Right cardiac atrium (tissue), 5 donors: ENCODE data around the gene NONO. TPM values are rescaled to one million over a fixed set of nuclear protein-coding genes. Genes with fewer than 3 reads are reported as not detected.

Source experiments
- ATAC-seq, 2 donors: fragments of 200-7000 bp; cut with Tn5 transposase; one replicate each; pipeline versions ENCODE4 v1.8.0 to v1.9.1; 2020; ENCODE audit warnings: moderate library complexity in 2 of 2, mild to moderate bottlenecking in 1 of 2
- DNase-seq, 3 donors: peaks; one replicate each; pipeline ENCODE4 v3.0.0-alpha.2; 2020
- H3K27ac ChIP-seq: one replicate; pipeline ENCODE4 v1.5.1; 2013; ENCODE audit warnings: mild to moderate bottlenecking, low read length, control low read depth, moderate library complexity
- H3K27me3 ChIP-seq: one replicate; pipeline ENCODE4 v1.6.1; 2013; ENCODE audit not compliant: control insufficient read depth, insufficient read depth
- H3K4me1 ChIP-seq: one replicate; pipeline ENCODE4 v1.6.1; 2013; ENCODE audit warnings: low read length; ENCODE audit not compliant: control insufficient read depth, insufficient read depth
- H3K4me3 ChIP-seq: one replicate; pipeline ENCODE4 v1.5.1; 2013; ENCODE audit warnings: low read length, control low read depth
- H3K9me3 ChIP-seq: one replicate; pipeline ENCODE4 v1.6.1; 2013; ENCODE audit warnings: low read length; ENCODE audit not compliant: control insufficient read depth
- WGBS: extraction: QIAGEN DNeasy Blood & Tissue Kit; methylation state at CpG from one replicate; pipeline ENCODE4 v1.1.7; 2013; 5-methylcytosine and 5-hydroxymethylcytosine counted together
- intact Hi-C, 4 donors: fragments of 100-400 bp; cut with DNase I; formaldehyde crosslinking; loops; one replicate each; pipeline versions ENCODE4 v1.11.0 to v1.14.0; 2022 to 2023
- long read RNA-seq, 4 donors: library from polyadenylated mRNA; unstranded; transcript quantifications; one replicate each; pipeline ENCODE4 v2.0.0, GENCODE V29; 2020 to 2021
- polyA plus RNA-seq: library from polyadenylated mRNA; stranded (reverse); fragments of 200-250 nt; gene quantifications from one replicate; pipeline ENCODE4 v1.2.3, GENCODE V29; 2013
- total RNA-seq, 4 donors: library from RNA; stranded (reverse); fragmentation: NEBNext Ultra II Directional; extraction: Animal tissue kit (Norgen Biotek cat#: 25700); gene quantifications; one replicate each; pipeline ENCODE4 v1.2.1, GENCODE V29; 2021
- donor health status: healthy with polysubstance abuse.
- donor health status: DM: no; HTN: yes; CAD: no.
- donor health status: DM: no; HTN: no; CAD: no.
- donor health status: DM: no; HTN: yes; CAD: no; lungs with severe emphysema.
- donor health status: DM: yes; HTN: yes; CAD: no.

NONO gene
- total RNA-seq, result 100 to 1,000 TPM; 124 to 157 (median 135) TPM
- 61.9 TPM for polyA plus RNA-seq
- long read RNA-seq, donor 1, transcript NONO-203 (13 exons, 1,921 nt), result minor isoform, 5 of 285 reads
- long read RNA-seq, donor 1, transcript NONO-202 (11 exons, 2,606 nt), result minor isoform, 14 of 285 reads
- long read RNA-seq, donor 1, transcript NONO-201 (12 exons, 2,713 nt), result major isoform, 240 of 285 reads
- long read RNA-seq, donor 1, partial matches to known transcripts, result 13 of 285 reads
- long read RNA-seq, donor 1, other reads (novel, unspliced or antisense), result 12 of 285 reads
- long read RNA-seq, donor 2, transcript NONO-201 (12 exons, 2,713 nt), result major isoform, 87 of 108 reads
- long read RNA-seq, donor 2, partial matches to known transcripts, result 2 of 108 reads
- long read RNA-seq, donor 2, other reads (novel, unspliced or antisense), result 13 of 108 reads
- long read RNA-seq, donor 3, transcript NONO-203 (13 exons, 1,921 nt), result minor isoform, 20 of 861 reads
- long read RNA-seq, donor 3, transcript NONO-201 (12 exons, 2,713 nt), result major isoform, 707 of 861 reads
- long read RNA-seq, donor 3, transcript NONO-202 (11 exons, 2,606 nt), result minor isoform, 54 of 861 reads
- long read RNA-seq, donor 3, partial matches to known transcripts, result 31 of 861 reads
- long read RNA-seq, donor 3, other reads (novel, unspliced or antisense), result 49 of 861 reads
- long read RNA-seq, donor 4, transcript NONO-201 (12 exons, 2,713 nt), result major isoform, 150 of 175 reads
- long read RNA-seq, donor 4, transcript NONO-202 (11 exons, 2,606 nt), result minor isoform, 7 of 175 reads
- long read RNA-seq, donor 4, partial matches to known transcripts, result 7 of 175 reads
- long read RNA-seq, donor 4, other reads (novel, unspliced or antisense), result 8 of 175 reads

- Histone ChIP-seq H3K4me1 (no peaks in the 10 kb centered on the region), H3K27ac (peak within 1 kb of the TSS; percentile 94), H3K27me3 (no peaks in the 10 kb centered on the region), H3K4me3 (peak within 1 kb of the TSS; percentile 72), H3K9me3 (no peaks in the 10 kb centered on the region)
- WGBS, result under 1% methylated on average over 57 of the region's 57 CpGs
- peak; percentile 96 for ATAC-seq
- peak; percentile 81 to 91 (median 90) for DNase-seq
- intact Hi-C loops, result no loop called here
These were observed at the start of gene NONO for GRCh38 chrX:71283403-71284143. NONO (plus strand) TSS chrX:71283635; CDS start chrX:71290638, 7,003 bp downstream.

- no peak overlapping the region for H3K27ac ChIP-seq
- H3K4me1 ChIP-seq, result no peaks in the 10 kb centered on the region
- no peak for ATAC-seq
- intact Hi-C loops, result no loop called here
- no peaks in the 10 kb centered on the region for H3K27me3 ChIP-seq
- no peak overlapping the region for H3K4me3 ChIP-seq
- DNase-seq, result no peak
- WGBS, result 80% methylated on average over 3 of the region's 3 CpGs
- H3K9me3 ChIP-seq, result no peaks in the 10 kb centered on the region
These were observed 48.0 kb upstream of the NONO start for GRCh38 chrX:71235482-71235881.

- Histone ChIP-seq H3K4me3 (no peak overlapping the region), H3K27ac (no peak overlapping the region), H3K27me3 (no peaks in the 10 kb centered on the region), H3K4me1 (no peaks in the 10 kb centered on the region), H3K9me3 (no peaks in the 10 kb centered on the region)
- no peak for DNase-seq
- 100% methylated on average over 1 of the region's 1 CpG for WGBS
- intact Hi-C loops, result no loop called here
- ATAC-seq, result no peak
These were observed 46.6 kb upstream of the NONO start for GRCh38 chrX:71236836-71237235.

GRCh38 chrX:71239781-71240180 is 43.7 kb upstream of the NONO start:
- Histone ChIP-seq H3K9me3 (no peaks in the 10 kb centered on the region), H3K27ac (no peak overlapping the region), H3K27me3 (no peaks in the 10 kb centered on the region), H3K4me1 (no peaks in the 10 kb centered on the region), H3K4me3 (no peak overlapping the region)
- DNase-seq (no peak), ATAC-seq (no peak)
- whole genome bisulfite sequencing, result 84% methylated on average over 3 of the region's 3 CpGs
- intact Hi-C loops, result no loop called here

- Histone ChIP-seq H3K27ac (no peak overlapping the region), H3K4me3 (no peak overlapping the region), H3K4me1 (no peaks in the 10 kb centered on the region), H3K27me3 (no peaks in the 10 kb centered on the region), H3K9me3 (no peaks in the 10 kb centered on the region)
- intact Hi-C loops, result no loop called here
- DNase-seq (no peak), ATAC-seq (no peak)
- 75% methylated on average over 6 of the region's 6 CpGs for WGBS
These were observed 42.1 kb upstream of the NONO start for GRCh38 chrX:71241301-71241700.

- Histone ChIP-seq H3K4me1 (no peaks in the 10 kb centered on the region), H3K27me3 (no peaks in the 10 kb centered on the region), H3K9me3 (no peaks in the 10 kb centered on the region), H3K27ac (no peak overlapping the region), H3K4me3 (no peak overlapping the region)
- intact Hi-C loops, result no loop called here
- 96% methylated on average over 9 of the region's 9 CpGs for WGBS
- DNase-seq (no peak), ATAC-seq (no peak)
These were observed 38.9 kb upstream of the NONO start for GRCh38 chrX:71244359-71245128.

- Histone ChIP-seq H3K9me3 (no peaks in the 10 kb centered on the region), H3K27ac (no peak overlapping the region), H3K4me1 (no peaks in the 10 kb centered on the region), H3K27me3 (no peaks in the 10 kb centered on the region), H3K4me3 (no peak overlapping the region)
- DNase-seq (no peak), ATAC-seq (no peak)
- WGBS, result 75% methylated on average over 2 of the region's 2 CpGs
- intact Hi-C loops, result no loop called here
These were observed 38.3 kb upstream of the NONO start for GRCh38 chrX:71245159-71245558.

- Histone ChIP-seq H3K4me1 (peaks cover 3% of the 10 kb centered on the region), H3K27ac (no peak overlapping the region), H3K4me3 (no peak overlapping the region), H3K27me3 (no peaks in the 10 kb centered on the region), H3K9me3 (no peaks in the 10 kb centered on the region)
- 81% methylated on average over 9 of the region's 9 CpGs for WGBS
- no peak for ATAC-seq
- intact Hi-C loops, result loop anchor here in 1 of 4 donors (10.0 kb wide), 1 partner anchor 114 kb away; the partner anchor contains the start of gene TAF1
- DNase-seq, result no peak
These were observed 32.6 kb upstream of the NONO start for GRCh38 chrX:71250841-71251240.

GRCh38 chrX:71251466-71251973 is 31.9 kb upstream of the NONO start:
- DNase-seq (no peak), ATAC-seq (no peak)
- intact Hi-C loops, result loop anchor here in 1 of 4 donors (10.0 kb wide), 1 partner anchor 113 kb away; the partner anchor contains the start of gene TAF1
- 52% methylated on average over 8 of the region's 8 CpGs for WGBS
- no peaks in the 10 kb centered on the region for H3K9me3 ChIP-seq
- no peak overlapping the region for H3K4me3 ChIP-seq
- H3K27me3 ChIP-seq, result no peaks in the 10 kb centered on the region
- peaks cover 3% of the 10 kb centered on the region for H3K4me1 ChIP-seq
- H3K27ac ChIP-seq, result no peak overlapping the region

- Histone ChIP-seq H3K27me3 (no peaks in the 10 kb centered on the region), H3K27ac (no peak overlapping the region), H3K4me1 (peaks cover 3% of the 10 kb centered on the region), H3K9me3 (no peaks in the 10 kb centered on the region), H3K4me3 (no peak overlapping the region)
- intact Hi-C loops, result loop anchor here in 1 of 4 donors (10.0 kb wide), 1 partner anchor 113 kb away; the partner anchor contains the start of gene TAF1
- no peak for ATAC-seq
- no peak for DNase-seq
- 72% methylated on average over 2 of the region's 2 CpGs for WGBS
These were observed 31.2 kb upstream of the NONO start for GRCh38 chrX:71252221-71252620.
